T-helper 22 cell (primary cell): Measurements from ENCODE around the gene PTPRN2.

ENCODE experiments used
- DNase-seq: peaks from one replicate; pipeline ENCODE4 v3.0.0-alpha.2; 2020; ENCODE audit warnings: low read depth

PTPRN2 gene

DNA sequence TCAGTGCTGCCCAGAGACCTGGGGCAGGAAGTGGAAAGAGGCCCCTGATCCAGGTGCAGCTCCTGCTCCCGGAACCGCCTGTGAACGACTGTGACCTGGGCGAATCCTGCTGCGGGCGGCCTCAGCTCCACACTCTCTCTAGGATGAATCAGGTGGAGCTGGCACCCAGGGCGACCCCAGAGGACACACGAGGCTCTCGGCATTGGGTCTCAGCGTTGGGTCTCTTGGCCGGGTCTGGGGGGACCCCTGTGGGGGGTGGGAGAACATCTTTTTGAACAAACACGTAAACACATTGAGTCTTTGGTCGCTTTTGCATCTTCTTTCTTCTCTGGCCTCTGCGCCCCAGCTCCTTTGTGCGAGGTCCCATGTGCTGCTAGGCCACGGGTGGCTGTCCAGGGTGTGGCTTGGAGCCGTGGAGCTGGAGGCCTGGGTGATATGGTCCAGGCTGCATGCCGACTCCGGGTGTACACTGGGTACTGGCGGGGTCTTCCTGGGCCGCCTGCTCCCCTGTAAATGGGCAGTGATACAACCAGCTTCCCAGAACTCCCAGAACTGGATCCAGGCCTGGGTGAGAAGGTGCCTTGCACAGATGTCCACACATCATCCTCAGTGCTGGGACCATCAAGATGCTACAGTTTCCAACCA is 815.0 kb downstream of the PTPRN2 start:
- DNase-seq, result no peak

- DNase-seq, result no peak
Measured at GRCh38 chr7:157771689-157772088, 815.9 kb downstream of the PTPRN2 start.

DNA sequence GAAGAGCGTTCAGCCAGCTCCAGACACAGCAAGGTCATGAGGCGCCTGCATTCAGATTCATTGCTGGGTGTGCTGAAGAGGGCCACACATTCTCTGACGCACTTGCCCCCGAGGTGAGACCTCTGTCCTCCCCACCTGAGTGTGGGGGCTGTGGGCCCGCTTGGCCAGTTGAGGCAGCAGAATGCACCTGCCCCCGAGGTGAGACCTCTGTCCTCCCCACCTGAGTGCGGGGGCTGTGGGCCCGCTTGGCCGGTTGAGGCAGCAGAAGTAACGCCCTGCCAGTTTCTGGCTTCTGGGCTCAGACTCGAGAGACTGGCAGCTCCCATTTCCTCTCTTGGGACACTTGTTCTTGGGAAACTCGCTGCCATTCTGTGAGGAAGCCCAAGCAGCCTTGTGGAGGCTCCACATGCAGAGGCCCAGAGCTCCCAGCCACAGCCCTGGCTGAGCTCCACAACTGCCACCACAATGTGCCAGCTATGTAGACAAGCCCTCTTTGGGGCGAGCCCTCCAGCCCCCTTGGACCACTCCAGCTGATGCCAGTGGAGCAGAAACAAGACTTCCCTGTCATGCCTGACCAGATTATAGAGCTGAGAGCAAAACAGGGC is 816.8 kb downstream of the PTPRN2 start:
- no peak for DNase-seq

GRCh38 chr7:157769526-157770215 is 818.0 kb downstream of the PTPRN2 start:
- no peak for DNase-seq

DNA sequence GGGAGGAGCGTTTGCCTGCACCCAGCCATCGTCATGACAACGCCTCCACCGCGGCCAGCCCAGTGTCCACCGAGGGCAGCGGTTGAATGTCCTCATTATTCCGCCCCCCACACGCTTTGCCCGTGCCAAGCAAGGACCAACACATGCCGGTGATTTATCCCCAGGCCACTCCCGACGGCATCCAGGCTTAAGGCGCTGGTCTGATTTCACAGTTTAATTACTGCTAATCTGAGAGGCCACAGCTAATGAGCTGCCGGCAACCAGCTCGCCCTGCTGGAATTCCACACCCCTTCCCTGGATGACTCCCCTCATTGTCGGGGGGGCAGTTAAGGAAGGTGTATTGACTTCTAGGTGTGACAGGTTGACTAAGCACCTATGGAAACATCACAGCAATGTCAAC is 818.5 kb downstream of the PTPRN2 start:
- DNase-seq, result no peak

DNA sequence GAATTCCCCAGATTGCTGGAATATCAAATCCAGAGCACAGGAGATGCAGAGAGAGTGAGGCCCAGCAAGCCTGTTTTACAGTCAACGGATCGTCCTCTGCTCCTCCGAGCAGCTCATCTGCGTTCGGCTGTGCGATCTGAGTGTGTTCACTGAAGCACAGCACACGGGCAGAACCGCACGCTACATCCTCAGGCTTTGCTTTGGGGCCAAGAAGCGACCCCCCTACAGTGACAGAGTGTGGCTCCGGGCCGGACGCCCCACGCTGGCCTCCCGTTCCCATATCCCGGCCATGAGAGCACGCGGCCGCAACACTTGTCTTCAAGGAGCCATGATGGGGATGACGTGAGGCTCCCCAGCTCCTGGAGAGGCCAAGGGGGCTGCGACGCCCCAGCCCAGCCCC is 819.4 kb downstream of the PTPRN2 start:
- DNase-seq, result no peak

GRCh38 chr7:157767506-157768197 is 820.0 kb downstream of the PTPRN2 start:
- DNase-seq, result no peak

- no peak for DNase-seq
Measured at GRCh38 chr7:157766098-157766497, 821.5 kb downstream of the PTPRN2 start.

DNA sequence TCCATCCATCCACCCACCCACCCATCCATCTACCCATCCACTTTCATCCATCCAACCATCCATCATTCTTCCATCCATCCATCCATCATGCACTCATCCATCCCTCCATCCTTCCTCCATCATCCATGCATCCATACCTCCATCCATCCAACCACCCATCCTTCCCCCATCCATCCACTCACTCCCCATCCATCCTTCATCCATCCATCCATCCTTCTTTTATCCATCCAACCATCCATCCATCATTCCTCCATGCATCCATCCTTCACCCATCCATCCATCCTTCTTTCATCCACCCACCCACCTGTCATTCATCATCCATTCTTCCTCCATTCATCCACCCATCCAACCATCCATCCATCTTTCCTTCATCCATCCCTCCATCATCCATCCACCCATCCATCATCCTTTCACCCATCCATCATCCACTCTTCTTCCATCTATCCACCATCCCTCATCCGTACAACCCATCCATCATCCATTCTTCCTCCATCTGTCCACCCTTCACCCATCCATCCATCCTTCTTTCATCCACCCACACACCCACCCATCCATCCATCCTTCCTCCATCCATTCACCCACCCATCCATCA is 822.6 kb downstream of the PTPRN2 start:
- DNase-seq, result no peak

- DNase-seq, result no peak
Measured at GRCh38 chr7:157764193-157764592, 823.4 kb downstream of the PTPRN2 start.

- DNase-seq, result no peak
Measured at GRCh38 chr7:157763279-157764000, 824.2 kb downstream of the PTPRN2 start.

DNA sequence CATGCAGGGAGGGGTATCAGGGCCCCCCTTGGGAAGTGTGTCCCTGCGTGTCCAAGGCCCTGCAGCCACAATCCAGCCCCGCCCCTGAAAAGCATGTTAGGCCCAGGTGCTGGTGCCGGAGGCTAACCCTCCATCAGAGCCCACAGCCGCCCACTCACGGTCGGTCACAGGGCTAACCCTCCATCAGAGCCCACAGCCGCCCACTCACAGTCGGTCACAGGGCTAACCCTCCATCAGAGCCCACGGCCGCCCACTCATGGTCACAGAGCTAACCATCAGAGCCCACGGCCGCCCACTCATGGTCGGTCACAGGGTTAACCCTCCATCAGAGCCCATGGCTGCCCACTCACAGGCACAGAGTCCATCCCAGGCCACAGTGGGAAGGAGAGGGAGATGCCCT is 824.8 kb downstream of the PTPRN2 start:
- DNase-seq, result no peak

DNA sequence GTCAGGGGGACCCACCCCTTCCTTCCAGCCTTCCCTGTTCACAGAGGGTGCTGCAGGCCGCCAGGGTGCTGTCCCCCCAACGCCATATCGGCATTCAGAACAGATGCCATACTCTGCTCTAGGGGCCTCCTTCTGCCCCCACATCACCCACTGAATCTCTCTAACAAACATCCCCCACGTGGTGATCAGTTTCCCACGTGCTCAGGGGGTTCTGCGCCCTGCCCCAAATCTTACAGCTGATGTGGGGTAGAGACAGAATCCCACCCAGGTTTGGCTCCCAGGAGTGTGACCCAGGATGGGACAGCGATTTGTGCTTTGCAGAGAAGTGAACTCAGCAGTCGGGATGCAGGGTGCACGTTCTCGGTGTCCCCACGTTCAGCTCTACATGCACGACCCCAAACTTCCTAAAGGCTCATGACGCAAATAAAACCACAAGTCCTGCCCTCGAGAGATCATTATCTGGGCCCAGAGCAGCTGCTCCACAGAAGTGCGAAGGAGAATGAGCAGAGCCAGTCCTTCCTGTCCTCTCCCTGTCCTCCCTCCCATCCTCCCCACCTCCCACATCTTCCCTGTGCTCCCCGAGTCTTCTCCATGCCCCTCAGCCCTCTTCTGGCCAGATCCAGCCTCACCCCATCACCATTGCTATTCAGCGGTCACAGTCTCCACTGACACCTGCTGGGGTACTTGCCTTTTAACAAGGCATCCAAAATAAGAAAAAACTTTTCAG is 827.5 kb downstream of the PTPRN2 start:
- DNase-seq, result no peak

DNA sequence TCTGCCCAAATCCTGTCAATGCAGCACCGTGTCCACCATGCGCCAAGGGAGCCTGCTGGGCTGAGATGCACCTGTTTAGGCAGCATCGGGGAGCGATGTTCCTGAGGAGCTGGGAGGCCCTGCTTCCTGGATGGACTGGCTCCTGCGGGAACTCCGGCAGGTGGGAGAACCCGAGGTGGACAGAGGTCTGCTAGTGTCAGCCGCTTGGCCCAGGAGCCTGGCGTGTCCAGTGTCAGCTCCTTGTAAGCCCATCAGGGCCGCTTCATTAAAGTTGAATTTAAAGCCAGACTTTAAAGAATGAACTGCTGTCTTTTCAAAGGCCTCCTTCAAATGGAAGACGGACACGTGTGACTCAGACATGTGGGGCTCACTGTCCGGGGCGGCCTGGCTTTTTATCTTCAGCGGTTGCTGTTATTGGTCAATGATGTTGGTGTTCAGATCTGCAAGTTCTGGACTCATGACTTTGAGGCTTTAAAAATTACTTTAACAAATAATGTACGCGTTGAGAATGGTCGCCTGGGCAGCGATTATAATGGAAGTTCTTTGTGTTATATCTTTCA is 828.3 kb downstream of the PTPRN2 start:
- no peak for DNase-seq

- no peak for DNase-seq
Measured at GRCh38 chr7:157758468-157759245, 829.0 kb downstream of the PTPRN2 start.

- no peak for DNase-seq
Measured at GRCh38 chr7:157757776-157758467, 829.7 kb downstream of the PTPRN2 start.

DNA sequence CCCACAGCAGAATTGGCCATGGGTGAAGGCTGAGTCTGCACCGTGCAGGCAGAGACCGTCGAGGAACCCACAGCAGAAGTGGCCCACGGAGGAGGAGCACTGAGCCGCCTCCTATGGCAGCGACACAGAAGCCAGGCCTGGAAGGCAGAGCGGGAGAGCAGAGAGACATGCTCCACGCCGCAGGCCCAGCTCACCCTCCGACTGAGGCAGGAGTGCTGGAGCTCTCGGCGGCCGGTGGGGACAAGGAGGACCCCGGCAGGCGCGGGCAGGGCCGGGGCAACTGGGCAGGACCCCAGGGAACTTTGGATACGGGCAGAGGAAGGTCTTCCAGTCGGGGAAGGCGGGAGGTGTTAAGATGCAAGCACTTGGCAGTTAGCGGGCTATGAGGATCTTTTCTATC is 830.4 kb downstream of the PTPRN2 start:
- no peak for DNase-seq

- no peak for DNase-seq
Measured at GRCh38 chr7:157755741-157756140, 831.9 kb downstream of the PTPRN2 start.

DNA sequence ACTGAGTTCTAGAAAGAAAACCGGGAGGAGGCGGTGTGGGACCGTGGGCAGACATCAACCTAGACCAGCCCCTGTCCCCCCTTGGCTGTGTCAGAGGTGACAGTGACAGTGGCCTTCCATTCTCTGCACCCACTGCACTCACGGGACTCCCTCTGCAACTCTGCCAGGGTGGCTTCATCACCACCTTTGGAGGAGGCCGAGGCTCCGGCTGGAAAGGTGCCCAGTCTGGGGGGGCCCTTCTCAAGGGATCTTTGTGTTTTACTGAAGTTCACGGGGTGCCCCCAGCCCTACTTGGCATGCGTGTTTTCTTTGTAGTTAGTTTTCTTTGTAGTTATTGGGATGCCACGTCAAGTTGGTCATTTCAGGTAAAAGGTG is 833.2 kb downstream of the PTPRN2 start:
- DNase-seq, result no peak
